CD14-positive monocyte (primary cell): ENCODE results near the gene PRKRA. TPM values are rescaled to one million over a fixed set of nuclear protein-coding genes. Genes with fewer than 3 reads are reported as not detected.

Source experiments
- DNase-seq, 3 donors: peaks; one replicate each; pipeline ENCODE4 v3.0.0-alpha.2; 2011 to 2022
- H2AFZ ChIP-seq: 2 replicates; pipeline ENCODE4 v1.6.0; 2012; ENCODE audit warnings: mild to moderate bottlenecking, low read depth, low read length, inconsistent platforms; ENCODE audit not compliant: insufficient read depth, poor library complexity, severe bottlenecking
- H3K27ac ChIP-seq, 2 donors: 1 replicate in 1 of 2; 2 replicates in 1 of 2; pipeline ENCODE4 v1.5.1; 2012 to 2013; ENCODE audit warnings: low read length in 2 of 2, control low read depth in 1 of 2, inconsistent platforms in 1 of 2, low read depth in 1 of 2, mild to moderate bottlenecking in 1 of 2
- H3K27me3 ChIP-seq, 2 donors: one replicate each; pipeline versions ENCODE4 v1.6.0 to v1.6.1; 2011 to 2013; ENCODE audit warnings: low read length in 2 of 2; ENCODE audit not compliant: control insufficient read depth in 2 of 2, insufficient read depth in 2 of 2
- H3K36me3 ChIP-seq, 2 donors: replicated peaks in 1 of 2; 1 replicate in 1 of 2; 2 replicates in 1 of 2; pipeline versions ENCODE4 v1.5.1 to v1.6.1; 2012 to 2013; ENCODE audit warnings: low read length in 2 of 2, control low read depth in 1 of 2, inconsistent platforms in 1 of 2, mild to moderate bottlenecking in 1 of 2; ENCODE audit not compliant: insufficient read depth in 2 of 2, control insufficient read depth in 1 of 2
- H3K4me1 ChIP-seq, 2 donors: 1 replicate in 1 of 2; 2 replicates in 1 of 2; pipeline versions ENCODE4 v1.5.1 to v1.6.1; 2012 to 2013; ENCODE audit warnings: low read length in 2 of 2, control low read depth in 1 of 2, inconsistent platforms in 1 of 2, mild to moderate bottlenecking in 1 of 2, moderate library complexity in 1 of 2; ENCODE audit not compliant: insufficient read depth in 2 of 2, control insufficient read depth in 1 of 2
- H3K4me2 ChIP-seq: replicated peaks from 2 replicates; pipeline ENCODE3; 2012; ENCODE audit warnings: low read length, moderate library complexity, mild to moderate bottlenecking; ENCODE audit not compliant: poor library complexity, severe bottlenecking; ENCODE audit errors: extremely low read depth
- H3K4me3 ChIP-seq, 3 experiments: fragments of 200-600 bp in 1 of 3; sonication (generic) in 1 of 3; replicated peaks in 1 of 3; 1 replicate in 2 of 3; 2 replicates in 1 of 3; pipeline ENCODE4 v1.5.1; 2011 to 2013; ENCODE audit warnings: low read length in 3 of 3, mild to moderate bottlenecking in 3 of 3, control low read depth in 2 of 3, low read depth in 2 of 3, inconsistent platforms in 1 of 3, moderate library complexity in 1 of 3
- H3K79me2 ChIP-seq: 2 replicates; pipeline ENCODE4 v1.6.0; 2012; ENCODE audit warnings: mild to moderate bottlenecking, control low read depth, inconsistent platforms, low read length, moderate library complexity; ENCODE audit not compliant: insufficient read depth
- H3K9ac ChIP-seq: 2 replicates; pipeline ENCODE4 v1.6.0; 2017; ENCODE audit warnings: low read length, mild to moderate bottlenecking; ENCODE audit not compliant: insufficient read depth, poor library complexity, severe bottlenecking
- H3K9me3 ChIP-seq, 2 donors: replicated peaks in 1 of 2; 1 replicate in 1 of 2; 2 replicates in 1 of 2; pipeline versions ENCODE4 v1.5.1 to v1.6.1; 2012 to 2013; ENCODE audit warnings: low read length in 2 of 2, control low read depth in 1 of 2; ENCODE audit not compliant: control insufficient read depth in 1 of 2, insufficient read depth in 1 of 2
- H4K20me1 ChIP-seq: 2 replicates; pipeline ENCODE4 v1.6.0; 2012; ENCODE audit warnings: mild to moderate bottlenecking, low read length, control low read depth, moderate library complexity; ENCODE audit not compliant: insufficient read depth
- H3K27ac Mint-ChIP-seq, 7 donors: one replicate each; pipeline ENCODE4 v1.8.0; 2020; ENCODE audit warnings: mild to moderate bottlenecking in 7 of 7, mixed read lengths in 7 of 7, moderate library complexity in 6 of 7, inconsistent platforms in 2 of 7
- H3K27me3 Mint-ChIP-seq, 3 donors: one replicate each; pipeline ENCODE4 v1.8.0; 2021 to 2022; ENCODE audit warnings: low read depth in 3 of 3, mild to moderate bottlenecking in 3 of 3, mixed read lengths in 3 of 3, moderate library complexity in 3 of 3, inconsistent platforms in 1 of 3
- H3K36me3 Mint-ChIP-seq, 2 donors: one replicate each; pipeline ENCODE4 v1.8.0; 2020; ENCODE audit warnings: mixed read lengths in 2 of 2, inconsistent platforms in 1 of 2, mild to moderate bottlenecking in 1 of 2
- H3K4me1 Mint-ChIP-seq: one replicate; pipeline ENCODE4 v1.8.0; 2020; ENCODE audit warnings: mild to moderate bottlenecking, mixed read lengths
- H3K4me3 Mint-ChIP-seq, 2 donors: one replicate each; pipeline ENCODE4 v1.8.0; 2020; ENCODE audit warnings: mild to moderate bottlenecking in 2 of 2, mixed read lengths in 2 of 2, moderate library complexity in 1 of 2
- H3K9me3 Mint-ChIP-seq, 7 donors: one replicate each; pipeline ENCODE4 v1.8.0; 2020 to 2022; ENCODE audit warnings: mixed read lengths in 7 of 7, mild to moderate bottlenecking in 6 of 7, moderate library complexity in 6 of 7, inconsistent platforms in 2 of 7
- WGBS: methylation state at CpG from one replicate; pipeline ENCODE4 v1.1.5; 2013; ENCODE audit warnings: missing lambda C conversion rate; ENCODE audit not compliant: insufficient coverage; 5-methylcytosine and 5-hydroxymethylcytosine counted together
- intact Hi-C, 2 donors: fragments of 100-400 bp; cut with micrococcal nuclease; formaldehyde crosslinking; loops; one replicate each; pipeline versions ENCODE4 v1.15.0 to v1.15.1; 2023
- polyA plus RNA-seq, 3 donors: library from polyadenylated mRNA; depleted of rRNA in 1 of 3; unstranded in 2 of 3; stranded (reverse) in 1 of 3; fragments of 300-500 nt in 2 of 3; fragments of >200 nt in 1 of 3; fragmentation: Illumina TruSeq in 2 of 3; gene quantifications; 1 replicate in 2 of 3; 2 replicates in 1 of 3; pipeline ENCODE4 v1.2.3, GENCODE V29; 2012 to 2021
- TF ChIP-seq, protein P1 (sequence below): fragments of 200-600 bp; IDR thresholded peaks from one replicate; pipeline ENCODE4 v1.8.0; 2022; ENCODE audit warnings: antibody characterized with exemption, mild to moderate bottlenecking

The PRKRA gene
- polyA plus RNA-seq, 3 donors, result 21.0 to 35.8 (median 35.4) TPM

GRCh38 chr2:178476477-178476876 is 25.5 kb upstream of the PRKRA start:
- no peak overlapping the region for H3K4me3 Mint-ChIP-seq
- H3K4me1 ChIP-seq, result peaks cover 23 to 29% of the 10 kb centered on the region in 2 donors
- H3K9me3 ChIP-seq, result no peaks in the 10 kb centered on the region
- peaks cover 0 to 3% of the 10 kb centered on the region in 2 donors for H3K36me3 Mint-ChIP-seq
- H3K27ac Mint-ChIP-seq, result no peak overlapping the region
- no peak overlapping the region for H2AFZ ChIP-seq
- no peaks in the 10 kb centered on the region for H4K20me1 ChIP-seq
- DNase-seq, result no peak
- no peak overlapping the region for H3K4me2 ChIP-seq
- H3K9me3 Mint-ChIP-seq, result no peaks in the 10 kb centered on the region
- no peaks in the 10 kb centered on the region for H3K27me3 Mint-ChIP-seq
- H3K79me2 ChIP-seq, result peaks cover 13% of the 10 kb centered on the region
- no peak overlapping the region for H3K27ac ChIP-seq
- H3K27me3 ChIP-seq, result no peaks in the 10 kb centered on the region
- H3K4me3 ChIP-seq, result no peak overlapping the region
- no peaks in the 10 kb centered on the region for H3K36me3 ChIP-seq
- TF ChIP-seq, protein P1, sequence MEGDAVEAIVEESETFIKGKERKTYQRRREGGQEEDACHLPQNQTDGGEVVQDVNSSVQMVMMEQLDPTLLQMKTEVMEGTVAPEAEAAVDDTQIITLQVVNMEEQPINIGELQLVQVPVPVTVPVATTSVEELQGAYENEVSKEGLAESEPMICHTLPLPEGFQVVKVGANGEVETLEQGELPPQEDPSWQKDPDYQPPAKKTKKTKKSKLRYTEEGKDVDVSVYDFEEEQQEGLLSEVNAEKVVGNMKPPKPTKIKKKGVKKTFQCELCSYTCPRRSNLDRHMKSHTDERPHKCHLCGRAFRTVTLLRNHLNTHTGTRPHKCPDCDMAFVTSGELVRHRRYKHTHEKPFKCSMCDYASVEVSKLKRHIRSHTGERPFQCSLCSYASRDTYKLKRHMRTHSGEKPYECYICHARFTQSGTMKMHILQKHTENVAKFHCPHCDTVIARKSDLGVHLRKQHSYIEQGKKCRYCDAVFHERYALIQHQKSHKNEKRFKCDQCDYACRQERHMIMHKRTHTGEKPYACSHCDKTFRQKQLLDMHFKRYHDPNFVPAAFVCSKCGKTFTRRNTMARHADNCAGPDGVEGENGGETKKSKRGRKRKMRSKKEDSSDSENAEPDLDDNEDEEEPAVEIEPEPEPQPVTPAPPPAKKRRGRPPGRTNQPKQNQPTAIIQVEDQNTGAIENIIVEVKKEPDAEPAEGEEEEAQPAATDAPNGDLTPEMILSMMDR, result no peak
- intact Hi-C loops, result no loop called here
- no peak overlapping the region for H3K9ac ChIP-seq
- H3K4me1 Mint-ChIP-seq, result peaks cover 18% of the 10 kb centered on the region

DNA sequence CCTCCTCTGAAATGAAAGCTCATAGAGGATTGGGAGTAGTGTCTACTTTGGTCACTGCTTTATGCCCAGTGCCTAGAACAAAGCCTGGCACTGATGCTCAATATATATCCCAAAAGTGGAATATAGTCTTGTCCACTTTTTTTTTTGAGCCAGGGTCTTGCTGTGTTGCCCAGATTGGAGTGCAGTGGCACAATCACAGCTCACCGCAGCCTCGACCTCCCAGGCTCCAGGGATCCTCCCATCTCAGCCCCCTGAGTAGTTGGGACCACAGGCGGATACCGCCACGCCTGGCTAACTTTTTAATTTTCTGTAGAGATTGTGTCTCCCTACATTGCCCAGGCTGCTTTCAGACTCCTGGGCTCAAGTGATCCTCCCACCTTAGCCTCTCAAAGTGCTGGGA is 23.6 kb upstream of the PRKRA start:
- H3K4me3 ChIP-seq, result no peak overlapping the region
- intact Hi-C loops, result no loop called here
- H3K9ac ChIP-seq, result no peak overlapping the region
- H3K4me2 ChIP-seq, result no peak overlapping the region
- peaks cover 3% of the 10 kb centered on the region for H3K79me2 ChIP-seq
- no peaks in the 10 kb centered on the region for H3K9me3 ChIP-seq
- no peaks in the 10 kb centered on the region for H3K27me3 ChIP-seq
- H3K27ac ChIP-seq, result no peak overlapping the region
- H3K36me3 Mint-ChIP-seq, result peaks cover 0 to 3% of the 10 kb centered on the region in 2 donors
- H3K9me3 Mint-ChIP-seq, result no peaks in the 10 kb centered on the region
- H3K36me3 ChIP-seq, result no peaks in the 10 kb centered on the region
- peaks cover 12 to 16% of the 10 kb centered on the region in 2 donors for H3K4me1 ChIP-seq
- peaks cover 9% of the 10 kb centered on the region for H3K4me1 Mint-ChIP-seq
- DNase-seq, result no peak
- no peaks in the 10 kb centered on the region for H3K27me3 Mint-ChIP-seq
- H2AFZ ChIP-seq, result no peak overlapping the region
- H3K4me3 Mint-ChIP-seq, result no peak overlapping the region
- no peak overlapping the region for H3K27ac Mint-ChIP-seq
- no peaks in the 10 kb centered on the region for H4K20me1 ChIP-seq
- TF ChIP-seq, protein P1, result no peak
- 92% methylated on average over 2 of the region's 5 CpGs for WGBS
